ENCODE results near the gene TTBK2.
A peak's percentile ranks its signal among the peaks of the same experiment; 100 is the strongest.
"Not testable (repeated sequence)": the region's sequence is repeated elsewhere in the genome, so short reads cannot be mapped to it uniquely, and the experiment has no call there.

Gene TTBK2

DNA sequence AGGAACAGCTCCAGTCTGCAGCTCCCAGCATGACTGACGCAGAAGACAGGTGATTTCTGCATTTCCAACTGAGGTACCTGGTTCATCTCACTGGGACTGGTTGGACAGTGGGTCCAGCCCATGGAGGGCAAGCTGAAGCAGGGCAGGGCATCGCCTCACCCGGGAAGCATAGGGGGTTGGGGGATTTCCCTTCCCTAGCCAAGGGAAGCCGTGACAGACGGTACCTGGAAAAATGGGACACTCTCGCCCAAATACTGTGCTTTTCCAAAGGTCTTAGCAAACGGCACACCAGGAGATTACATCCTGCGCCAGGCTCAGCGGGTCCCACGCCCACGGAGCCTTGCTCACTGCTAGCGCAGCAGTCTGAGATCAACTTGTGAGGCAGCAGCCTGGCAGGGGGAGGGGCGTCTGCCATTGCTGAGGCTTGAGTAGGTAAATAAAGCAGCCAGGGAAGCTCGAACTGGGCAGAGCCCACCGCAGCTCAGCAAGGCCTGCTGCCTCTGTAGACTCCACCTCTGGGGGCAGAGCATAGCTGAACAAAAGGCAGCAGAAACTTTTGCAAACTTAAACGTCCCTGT lies 156.3 kb downstream of the TTBK2 start:
- DNase-seq (ENCODE audit: low read depth, low spot score): not testable (repeated sequence)

DNA sequence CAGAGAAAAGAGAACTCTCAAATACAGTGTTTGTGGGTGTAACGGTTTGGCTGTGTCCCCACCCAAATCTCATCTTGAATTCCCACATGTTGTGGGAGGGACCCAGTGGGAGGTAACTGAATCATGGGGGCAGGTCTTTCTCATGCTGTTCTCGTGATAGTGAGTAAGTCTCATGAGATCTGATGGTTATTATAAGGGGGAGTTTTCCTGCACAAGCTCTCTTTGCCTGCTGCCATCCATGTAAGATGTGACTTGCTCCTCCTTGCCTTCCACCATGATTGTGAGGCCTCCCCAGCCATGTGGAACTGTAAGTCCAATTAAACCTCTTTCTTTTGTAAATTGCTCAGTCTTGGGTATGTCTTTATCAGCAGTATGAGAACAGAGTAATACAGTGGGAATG lies 158.8 kb downstream of the TTBK2 start:
- not testable (repeated sequence) for DNase-seq (ENCODE audit: low read depth, low spot score)

DNA sequence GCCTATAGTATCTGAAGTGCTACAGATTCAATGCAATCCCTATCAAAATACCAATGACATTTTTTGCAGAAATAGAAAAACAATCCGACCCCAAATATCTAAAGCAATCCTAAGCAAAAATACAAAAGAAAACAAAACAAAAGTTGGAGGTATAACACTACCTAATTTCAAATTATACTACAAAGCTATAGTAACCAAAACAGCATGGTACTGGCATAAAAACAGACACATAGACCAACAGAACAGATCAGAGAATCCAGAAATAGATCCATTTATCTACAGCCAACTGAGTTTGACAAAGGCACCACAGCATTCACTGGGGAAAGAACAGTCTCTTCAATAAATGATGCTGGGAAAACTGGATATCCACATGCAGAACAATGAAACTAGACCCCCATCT lies 159.8 kb downstream of the TTBK2 start:
- DNase-seq (ENCODE audit: low read depth, low spot score): no peak

DNA sequence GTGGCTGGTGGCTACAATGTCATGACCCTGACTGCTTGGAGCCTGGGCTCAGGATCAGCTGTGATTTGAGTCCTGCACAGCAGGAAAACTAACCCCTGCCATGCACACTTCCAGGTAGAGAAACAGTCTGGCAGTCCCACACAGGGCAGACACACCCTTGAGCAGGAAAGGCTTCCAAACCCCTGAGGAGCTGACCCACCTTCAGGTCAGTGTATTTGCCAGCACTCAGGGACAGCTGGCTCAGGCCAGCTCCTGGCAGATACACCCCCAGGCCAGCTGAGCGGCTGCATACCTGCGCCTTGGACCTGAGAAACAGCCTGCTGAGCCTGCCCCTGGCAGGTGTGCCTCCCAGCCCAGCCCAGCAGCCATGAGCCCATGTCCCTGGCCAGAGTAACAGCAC lies 161.5 kb downstream of the TTBK2 start:
- no peak for DNase-seq (ENCODE audit: low read depth, low spot score)

DNA sequence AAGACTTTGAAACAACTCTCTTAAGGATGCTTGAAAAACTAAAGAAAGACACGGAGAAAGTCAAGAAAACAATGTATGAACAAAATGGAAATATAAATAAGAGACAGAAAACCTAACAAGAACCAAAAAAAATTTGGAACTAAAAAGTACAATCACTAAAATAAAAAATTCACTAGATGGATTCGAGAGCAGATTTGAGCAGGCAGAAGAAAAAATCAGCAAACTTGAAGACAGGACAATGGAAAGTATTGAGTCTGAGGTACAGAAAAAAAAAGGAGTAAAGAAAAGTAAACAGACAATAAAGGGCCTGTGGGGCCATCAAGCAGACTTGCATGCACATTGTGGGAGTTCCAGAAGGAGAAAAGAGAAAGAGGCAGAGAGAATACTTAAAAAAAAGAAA lies 170.3 kb downstream of the TTBK2 start:
- no peak for DNase-seq (ENCODE audit: low read depth, low spot score)

DNA sequence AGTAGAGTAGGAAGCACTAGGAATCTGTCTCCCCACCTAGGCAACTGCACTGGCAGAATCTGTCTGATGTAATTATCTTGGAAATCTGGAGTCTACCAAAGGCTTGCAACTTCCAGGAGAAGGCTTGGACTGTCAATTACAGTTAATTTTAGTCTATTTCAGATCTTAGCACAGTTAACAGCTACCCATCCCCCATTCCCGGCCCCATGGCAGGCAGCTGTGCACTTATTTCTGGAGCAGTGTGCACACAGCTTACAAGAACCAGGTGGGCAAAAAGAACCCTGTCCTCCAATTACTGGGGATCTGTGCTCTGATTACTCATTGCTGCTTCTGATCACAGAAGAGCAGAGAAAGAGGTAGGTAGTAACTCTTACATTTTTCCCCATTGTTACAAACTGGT lies 171.3 kb downstream of the TTBK2 start:
- DNase-seq (ENCODE audit: low read depth, low spot score): no peak

DNA sequence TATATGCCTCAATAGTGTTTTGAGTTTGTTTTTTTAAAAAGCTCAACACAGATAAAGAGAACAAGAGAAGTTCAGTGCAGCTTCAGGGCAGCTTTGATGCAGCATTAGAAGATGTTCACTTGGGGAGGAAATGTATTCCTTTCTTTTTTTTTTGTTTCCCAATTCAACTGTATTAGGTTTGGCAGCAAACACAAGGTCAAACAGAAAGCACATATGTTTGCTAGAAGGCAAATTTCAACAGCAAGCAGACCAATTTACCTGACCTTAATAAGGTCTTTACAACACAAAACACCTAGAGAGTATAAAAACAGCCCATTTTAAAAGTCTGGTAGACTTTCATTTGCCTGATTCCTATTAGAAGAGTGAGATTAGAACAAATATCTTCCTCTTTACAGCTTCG lies 176.4 kb downstream of the TTBK2 start:
- DNase-seq (ENCODE audit: low read depth, low spot score): no peak

DNA sequence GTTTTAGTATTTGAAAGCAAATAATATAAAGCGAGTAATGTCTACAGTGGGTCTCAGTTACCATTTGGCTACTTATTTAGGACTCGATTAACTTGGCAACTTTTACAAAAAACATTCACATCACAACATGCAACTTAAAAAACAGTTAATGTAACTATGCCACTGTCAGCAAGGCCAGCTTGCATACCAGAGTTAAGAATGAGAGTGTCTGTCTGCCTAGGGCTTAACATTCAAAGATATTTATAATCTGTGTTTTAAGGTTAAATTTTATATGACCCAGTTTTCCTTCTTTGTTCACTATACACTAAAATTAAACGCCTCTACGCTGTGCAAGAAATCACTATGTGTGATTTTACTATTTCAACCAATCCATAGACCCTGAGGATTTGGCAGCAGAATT lies 178.4 kb downstream of the TTBK2 start:
- DNase-seq (ENCODE audit: low read depth, low spot score): no peak

DNA sequence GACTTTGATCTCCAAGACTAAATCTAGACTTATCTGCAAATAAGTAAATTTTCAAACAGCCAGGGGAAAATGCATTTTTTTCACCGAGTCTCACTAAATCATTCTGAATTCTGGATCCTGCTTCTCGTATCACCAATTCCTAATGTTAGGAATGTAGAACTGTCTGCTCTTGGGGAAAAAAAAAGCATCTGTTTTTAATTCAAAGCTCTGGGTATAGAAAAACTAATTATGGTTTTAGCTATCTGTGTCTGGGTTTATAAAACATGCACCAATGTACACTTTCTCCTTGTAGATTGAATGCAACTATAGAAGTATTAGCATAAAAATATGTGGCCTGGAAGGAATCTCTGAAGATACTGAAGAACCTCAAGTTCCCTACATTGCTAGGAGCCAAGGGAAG lies 178.9 kb downstream of the TTBK2 start:
- DNase-seq (ENCODE audit: low read depth, low spot score): no peak

DNA sequence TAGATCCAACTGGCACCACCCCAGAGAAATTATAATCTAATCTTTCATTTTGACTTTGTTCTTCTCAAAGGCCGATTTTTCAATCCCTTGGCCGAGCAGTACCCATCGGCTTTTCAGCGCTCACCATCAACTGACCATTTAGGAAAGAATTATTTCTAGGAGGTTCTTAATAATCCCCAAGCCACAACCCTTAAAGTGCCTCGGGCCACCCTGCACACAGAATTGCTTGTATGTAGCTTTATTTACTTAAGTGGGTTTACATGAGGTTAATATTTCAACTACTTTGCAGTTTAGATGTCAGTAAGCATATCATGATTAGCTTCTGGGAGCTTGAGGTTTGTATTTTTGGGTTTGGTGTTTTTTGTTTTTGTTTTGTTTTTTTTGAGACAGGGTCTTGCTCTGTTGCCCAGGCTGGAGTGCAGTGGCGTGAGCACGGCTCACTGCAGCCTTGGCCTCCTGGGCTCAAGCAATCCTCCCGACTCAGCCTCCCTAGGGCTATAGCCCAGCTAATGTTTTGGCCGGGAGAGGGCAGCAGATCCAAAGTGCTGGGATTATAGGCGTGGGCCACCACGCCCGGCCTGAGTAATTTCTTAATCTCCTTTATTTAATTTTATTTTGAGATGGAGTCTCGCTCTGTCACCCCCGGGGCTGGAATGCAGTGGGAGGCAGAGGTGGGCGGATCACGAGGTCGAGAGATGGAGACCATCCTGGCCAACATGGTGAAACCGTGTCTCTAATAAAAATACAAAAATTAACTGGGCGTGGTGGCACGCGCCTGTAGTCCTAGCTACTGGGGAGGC lies 182.8 kb downstream of the TTBK2 start:
- no peak for DNase-seq (ENCODE audit: low read depth, low spot score)

DNA sequence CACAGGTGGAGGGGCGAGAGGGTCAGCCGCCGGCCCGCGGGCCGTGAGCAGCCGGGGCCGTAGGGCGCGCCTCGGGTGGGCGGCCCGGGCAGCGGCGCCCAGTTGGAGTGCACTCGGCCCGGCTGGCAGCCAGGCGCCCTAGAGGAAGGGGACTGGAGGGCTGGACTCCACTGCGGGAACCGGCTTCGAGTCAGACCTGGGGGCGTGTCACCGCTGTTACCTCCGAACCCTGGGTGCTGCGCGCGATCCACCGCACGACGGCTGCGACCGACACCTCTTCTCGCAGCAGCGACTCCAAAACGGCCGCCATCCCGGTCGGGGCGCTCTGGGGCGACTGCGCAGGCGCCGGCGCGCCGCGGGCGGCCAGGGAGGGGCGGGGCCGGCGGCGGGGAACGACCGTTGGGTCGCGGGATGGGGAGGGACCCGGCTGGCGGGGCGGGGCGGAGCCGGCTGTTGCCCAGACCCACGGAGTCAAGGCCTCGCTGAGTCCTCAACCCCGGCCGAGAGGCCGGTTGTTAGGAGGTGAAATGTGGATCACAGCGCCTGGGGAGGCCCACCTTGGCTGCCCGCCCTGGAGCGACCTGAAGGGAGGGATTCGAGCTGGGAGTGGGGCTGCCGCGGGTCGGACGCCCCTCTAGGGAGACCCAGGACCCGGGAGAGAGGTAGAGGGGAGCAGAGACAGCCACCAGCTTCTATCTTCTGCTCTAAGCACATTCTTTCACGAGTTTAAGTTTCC lies 183.6 kb downstream of the TTBK2 start, which contains the start of gene CDAN1:
Gene CDAN1 (minus strand): TSS at position 336 of the 736 bp plus-strand sequence. CDS start 26 bp downstream, at position 310.
- DNase-seq (ENCODE audit: low read depth, low spot score): peak; percentile 15

DNA sequence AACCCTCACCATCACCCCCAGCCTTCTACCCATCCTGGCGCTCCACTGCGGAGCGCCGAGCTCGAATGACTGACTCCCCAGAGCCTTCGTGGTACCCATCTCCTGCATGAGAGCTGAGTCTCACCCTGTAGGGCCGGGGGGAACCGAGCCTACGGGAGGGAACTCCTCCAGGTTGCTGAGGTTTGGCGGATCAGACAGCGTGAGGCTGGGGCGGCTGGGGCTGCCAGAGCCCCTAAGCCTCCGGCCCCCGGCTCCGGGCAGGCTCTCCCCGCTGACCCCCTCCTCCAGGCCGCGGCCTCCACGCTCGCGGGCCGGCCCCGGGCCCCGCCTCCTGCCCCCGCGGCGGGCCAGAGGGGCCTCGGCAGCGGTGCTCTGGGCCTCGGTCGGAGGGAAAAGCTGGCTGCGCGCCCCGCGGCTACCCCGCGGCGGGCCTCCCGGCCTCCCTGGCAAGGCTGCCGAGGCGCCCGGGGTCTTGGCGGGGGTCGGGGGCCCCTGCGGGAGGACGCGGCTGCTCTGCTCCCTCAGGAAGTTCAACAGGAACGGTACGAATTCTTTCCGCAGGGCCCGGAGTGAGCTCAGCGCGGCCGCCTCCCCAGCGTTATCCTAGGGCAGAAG lies 184.3 kb downstream of the TTBK2 start:
- no peak for DNase-seq (ENCODE audit: low read depth, low spot score)

DNA sequence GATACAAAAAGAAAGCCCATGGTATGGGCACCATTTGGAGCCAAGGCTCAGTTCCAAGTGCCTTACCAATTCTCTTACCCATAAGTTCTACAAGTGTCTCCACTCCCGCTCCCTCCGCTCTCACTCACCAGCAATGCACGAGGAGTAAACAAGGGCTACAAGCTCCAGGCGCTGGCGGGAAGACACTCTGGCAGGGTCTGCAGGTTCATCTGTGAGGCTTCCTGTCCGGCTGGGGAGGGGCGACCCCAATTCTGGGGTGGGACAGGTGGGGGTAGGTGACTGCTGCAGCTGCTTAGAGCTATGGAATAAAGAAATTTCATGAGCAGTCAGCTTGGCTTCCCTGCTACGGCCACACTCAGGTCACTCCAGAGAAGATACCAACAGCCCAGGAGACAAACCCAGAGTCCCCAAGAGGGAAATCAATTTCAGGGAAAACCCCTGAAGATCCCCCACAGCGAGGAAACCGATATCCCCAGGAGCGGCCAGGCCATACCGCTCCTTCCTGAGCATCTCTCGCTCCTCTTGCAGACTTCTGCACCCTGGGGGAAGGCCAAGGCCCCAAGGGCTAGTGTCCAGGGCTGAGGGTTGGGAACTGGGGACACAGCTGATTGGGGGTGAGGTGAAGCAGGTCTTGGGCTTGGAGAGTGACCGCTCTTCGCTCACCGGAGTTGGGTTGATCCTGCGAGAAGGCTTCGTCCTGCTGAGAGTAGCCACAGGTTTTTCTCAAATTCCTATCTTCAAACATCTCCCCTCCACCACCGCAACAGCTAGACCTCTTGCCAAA lies 185.0 kb downstream of the TTBK2 start:
- no peak for DNase-seq (ENCODE audit: low read depth, low spot score)

DNA sequence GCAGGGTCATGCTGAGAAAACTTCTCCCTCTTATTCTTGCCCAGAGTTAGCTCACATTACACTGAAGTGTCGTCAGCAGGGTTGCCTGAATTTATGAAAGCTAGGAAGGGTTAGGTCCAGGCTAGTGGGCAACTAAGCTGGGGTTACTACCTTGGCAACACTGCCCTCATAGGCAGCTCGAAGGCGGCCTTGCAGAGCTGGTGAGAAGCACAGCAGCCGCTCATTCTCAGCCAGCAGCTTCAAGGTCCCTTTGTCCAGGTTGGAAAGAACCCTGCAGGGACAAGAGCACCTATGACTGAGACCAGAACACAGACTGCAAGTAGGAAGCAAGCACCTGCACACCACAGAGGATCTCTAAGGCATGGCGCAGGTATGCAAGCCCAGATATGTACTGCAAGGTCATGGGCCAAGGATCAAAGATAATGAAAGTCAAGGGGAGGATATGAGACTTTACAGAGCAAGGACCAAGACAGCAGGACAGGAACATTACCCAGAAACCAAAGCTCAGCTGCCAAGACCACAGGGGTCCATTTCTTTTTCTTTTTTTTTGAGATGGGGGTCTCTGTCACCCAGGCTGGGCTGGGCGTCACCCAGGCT lies 186.4 kb downstream of the TTBK2 start:
- DNase-seq (ENCODE audit: low read depth, low spot score): no peak

DNA sequence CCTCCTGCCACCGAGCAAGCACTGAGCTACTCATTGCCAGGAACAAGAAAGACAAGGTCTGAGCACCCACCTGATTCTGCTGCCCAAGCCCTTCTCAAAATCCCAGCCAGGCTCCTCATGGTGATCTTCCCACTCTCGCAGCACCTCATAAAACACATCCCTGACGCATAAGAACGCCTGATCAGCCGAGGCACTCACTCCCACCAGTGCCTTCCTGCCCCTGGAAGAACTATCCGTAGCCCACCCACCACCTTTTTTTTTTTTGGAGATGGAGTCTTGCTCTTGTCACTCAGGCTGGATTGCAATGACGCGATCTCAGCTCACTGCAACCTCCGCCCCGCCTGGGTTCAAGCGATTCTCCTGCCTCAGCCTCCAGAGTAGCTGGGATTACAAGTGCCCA lies 187.6 kb downstream of the TTBK2 start:
- no peak for DNase-seq (ENCODE audit: low read depth, low spot score)

DNA sequence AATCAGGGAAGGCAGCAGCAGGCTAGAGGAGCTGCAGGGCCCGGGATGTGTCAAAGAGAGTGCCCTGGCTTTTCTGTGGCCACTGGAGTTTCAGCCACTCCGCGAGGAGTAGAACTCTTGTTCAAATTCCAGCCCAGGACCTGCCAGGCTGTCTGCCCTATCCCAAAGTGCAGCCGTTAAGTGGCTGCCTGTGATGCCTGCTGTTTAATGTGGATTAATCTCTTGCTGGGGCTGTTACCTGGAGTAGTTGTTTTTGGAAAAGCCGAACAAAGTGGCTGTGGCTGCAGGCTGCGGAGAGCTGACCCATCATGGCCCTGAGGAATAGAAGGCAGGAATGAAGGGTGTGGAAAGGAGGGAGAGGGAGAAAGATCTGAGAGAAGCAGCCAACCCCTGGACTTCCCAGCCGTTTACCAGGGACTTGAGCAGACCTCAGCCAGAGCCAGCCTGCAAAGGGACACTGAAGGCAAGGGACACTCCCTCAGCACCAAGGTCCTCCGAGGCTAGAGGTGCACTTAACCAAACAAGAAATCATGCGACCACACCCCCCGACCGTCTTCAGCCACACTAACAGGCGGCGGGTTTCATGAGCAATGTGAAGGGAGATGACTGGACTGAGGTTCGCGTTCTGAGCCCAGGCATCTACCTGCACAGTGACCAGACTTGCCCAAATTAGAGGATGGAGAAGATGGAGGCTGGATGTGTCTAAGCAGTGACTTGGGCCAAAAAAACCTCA lies 188.3 kb downstream of the TTBK2 start:
- no peak for DNase-seq (ENCODE audit: low read depth, low spot score)

DNA sequence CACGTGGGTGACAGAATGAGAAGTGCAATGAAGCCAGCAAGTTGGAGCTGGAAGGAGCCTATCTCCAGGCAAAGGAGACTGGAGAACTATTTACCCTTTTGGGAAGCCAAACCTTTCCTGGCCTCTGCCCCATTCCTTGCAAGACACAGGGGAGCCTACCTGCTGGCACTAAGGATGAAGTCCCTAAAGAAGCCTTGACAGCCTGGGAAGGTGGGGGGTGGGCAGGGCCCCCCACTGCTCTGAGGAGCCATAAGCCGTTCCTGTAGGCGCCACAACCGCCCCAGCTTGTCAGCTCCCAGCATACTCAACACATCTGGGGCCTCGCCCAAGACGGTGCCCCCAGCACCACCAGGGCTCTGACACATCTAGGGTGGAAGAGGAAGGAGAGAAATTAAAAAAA lies 189.1 kb downstream of the TTBK2 start:
- no peak for DNase-seq (ENCODE audit: low read depth, low spot score)

DNA sequence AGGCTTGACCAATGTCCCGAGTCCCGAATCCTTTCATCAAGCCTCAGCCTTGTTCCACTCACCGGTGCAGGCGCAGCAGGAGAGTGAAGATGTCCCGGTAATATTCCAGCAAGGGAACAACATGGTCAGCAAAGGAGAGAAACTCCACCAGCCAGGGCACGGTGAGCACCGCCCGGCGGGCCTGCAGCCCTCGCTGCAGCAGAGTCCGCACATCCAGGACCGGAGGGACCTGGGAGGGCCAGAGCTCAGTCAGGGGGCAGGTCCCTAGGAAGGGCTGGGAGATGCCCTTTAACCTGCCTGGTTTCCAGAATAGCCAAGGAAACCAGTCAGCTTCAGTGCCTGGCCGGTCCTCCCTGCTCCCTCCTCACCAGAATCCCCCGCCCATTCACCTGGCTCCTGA lies 190.0 kb downstream of the TTBK2 start:
- no peak for DNase-seq (ENCODE audit: low read depth, low spot score)

DNA sequence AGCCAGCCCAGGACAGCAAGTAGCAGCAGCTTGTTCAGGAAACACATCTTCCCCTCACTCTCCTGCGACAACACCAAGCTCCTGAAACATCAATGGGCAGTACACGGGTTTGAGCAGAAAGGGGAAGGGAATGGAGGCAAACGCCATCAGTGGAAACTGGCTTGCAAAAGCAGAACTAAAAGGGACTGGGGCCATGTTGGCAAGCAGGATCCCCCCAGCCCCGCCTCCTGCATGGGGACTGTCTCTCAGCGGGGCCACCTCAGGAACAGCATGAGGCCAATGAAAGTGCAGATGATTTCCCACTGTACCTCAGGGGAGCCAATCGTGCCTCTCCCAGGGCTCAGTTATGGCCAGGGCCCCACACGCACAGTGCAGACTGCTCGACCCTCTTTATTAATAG lies 190.4 kb downstream of the TTBK2 start:
- DNase-seq (ENCODE audit: low read depth, low spot score): no peak

DNA sequence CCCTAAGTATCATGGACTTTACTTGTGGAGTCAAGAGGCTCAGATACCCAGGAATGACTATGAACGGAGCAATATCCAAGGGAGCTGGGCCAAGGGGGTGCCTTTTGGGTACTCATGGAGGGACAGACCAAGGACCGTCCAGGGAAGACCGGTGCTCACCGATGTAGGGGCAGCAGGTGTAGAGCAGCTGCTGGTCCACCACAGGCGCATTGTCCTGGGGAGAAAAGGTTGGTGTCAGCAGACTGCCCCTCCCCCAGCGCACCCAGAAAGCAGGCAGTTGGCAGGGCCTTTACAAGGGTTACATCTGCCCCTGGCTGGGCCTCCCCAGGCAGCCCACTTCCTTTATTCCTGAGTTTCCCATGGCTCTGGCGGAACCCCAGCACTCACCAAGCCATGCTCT lies 191.2 kb downstream of the TTBK2 start:
- DNase-seq (ENCODE audit: low read depth, low spot score): no peak
